GM23338 (cell line): ENCODE measurements around the gene DYNLT4. TPM values are rescaled to one million over a fixed set of nuclear protein-coding genes. Genes with fewer than 3 reads are reported as not detected.

Experiments used
- ATAC-seq: fragments of 200-7000 bp; cut with Tn5 transposase; 3 replicates; pipeline ENCODE4 v1.9.1; 2020
- DNase-seq: peaks from one replicate; pipeline ENCODE4 v3.0.0-alpha.2; 2015; ENCODE audit warnings: low spot score
- H2AFZ ChIP-seq: fragments of 200-600 bp; sonication (generic); 2 replicates; pipeline ENCODE4 v1.8.0; 2016; ENCODE audit warnings: antibody characterized with exemption, mild to moderate bottlenecking, moderate library complexity
- H3F3A ChIP-seq: fragments of 200-600 bp; sonication (generic); replicated peaks from 2 replicates; pipeline ENCODE4 v1.8.0; 2017; ENCODE audit warnings: antibody characterized with exemption, mixed run types, low read depth
- H3K27ac ChIP-seq: fragments of 200-600 bp; sonication (generic); 2 replicates; pipeline ENCODE4 v1.6.1; 2016; ENCODE audit warnings: low read depth
- H3K27me3 ChIP-seq: fragments of 200-600 bp; sonication (generic); 2 replicates; pipeline ENCODE4 v1.8.0; 2016; ENCODE audit warnings: mild to moderate bottlenecking, mixed run types, moderate library complexity; ENCODE audit not compliant: insufficient read depth
- H3K36me3 ChIP-seq: fragments of 200-600 bp; sonication (generic); 2 replicates; pipeline ENCODE4 v1.8.0; 2016; ENCODE audit warnings: mild to moderate bottlenecking; ENCODE audit not compliant: insufficient read depth
- H3K4me1 ChIP-seq: fragments of 200-600 bp; sonication (generic); 2 replicates; pipeline ENCODE4 v1.8.0; 2016; ENCODE audit warnings: mild to moderate bottlenecking, moderate library complexity; ENCODE audit not compliant: insufficient read depth
- H3K4me2 ChIP-seq: fragments of 200-600 bp; sonication (generic); 2 replicates; pipeline ENCODE4 v1.7.1; 2017; ENCODE audit warnings: mixed run types
- H3K4me3 ChIP-seq: fragments of 200-600 bp; sonication (generic); 2 replicates; pipeline ENCODE4 v1.6.1; 2016; ENCODE audit warnings: mixed run types
- H3K79me2 ChIP-seq: fragments of 200-600 bp; sonication (generic); replicated peaks from 2 replicates; pipeline ENCODE4 v1.8.0; 2017; ENCODE audit warnings: mild to moderate bottlenecking; ENCODE audit not compliant: insufficient read depth
- H3K9me2 ChIP-seq: fragments of 200-600 bp; sonication (generic); 2 replicates; pipeline ENCODE4 v1.8.0; 2017; ENCODE audit not compliant: insufficient read depth
- H4K20me1 ChIP-seq: fragments of 200-600 bp; sonication (generic); replicated peaks from 2 replicates; pipeline ENCODE4 v1.8.0; 2017; ENCODE audit warnings: mild to moderate bottlenecking; ENCODE audit not compliant: insufficient read depth
- H3K27ac Mint-ChIP-seq: 2 replicates; pipeline ENCODE4 v1.8.0; 2020; ENCODE audit warnings: inconsistent platforms, mild to moderate bottlenecking, moderate library complexity, mixed read lengths
- H3K27me3 Mint-ChIP-seq: 3 replicates; pipeline ENCODE4 v1.8.0; 2022; ENCODE audit warnings: low read depth, mild to moderate bottlenecking, moderate library complexity, mixed read lengths, inconsistent platforms; ENCODE audit not compliant: insufficient read depth, poor library complexity
- H3K36me3 Mint-ChIP-seq: 3 replicates; pipeline ENCODE4 v1.8.0; 2021; ENCODE audit warnings: low read depth, mild to moderate bottlenecking, inconsistent platforms, moderate library complexity, mixed read lengths
- H3K4me1 Mint-ChIP-seq: 3 replicates; pipeline ENCODE4 v1.8.0; 2020; ENCODE audit warnings: mild to moderate bottlenecking, inconsistent platforms, mixed read lengths
- H3K4me3 Mint-ChIP-seq: 3 replicates; pipeline ENCODE4 v1.8.0; 2021; ENCODE audit warnings: moderate library complexity, mild to moderate bottlenecking, inconsistent platforms, mixed read lengths
- H3K9me3 Mint-ChIP-seq: 3 replicates; pipeline ENCODE4 v1.8.0; 2020; ENCODE audit warnings: moderate library complexity, mild to moderate bottlenecking, inconsistent platforms, mixed read lengths
- CTCF ChIP-seq, 2 experiments: fragments of 200-600 bp in 1 of 2; sonication (generic) in 1 of 2; conservative IDR thresholded peaks; 2 replicates each; pipeline versions ENCODE4 v1.5.1 to v1.6.1; 2016 to 2017; ENCODE audit warnings: antibody characterized with exemption in 2 of 2, low read depth in 2 of 2, mild to moderate bottlenecking in 2 of 2, moderate library complexity in 1 of 2
- ETS1 ChIP-seq: IDR thresholded peaks from 2 replicates; pipeline ENCODE4 v1.6.1; 2016; ENCODE audit warnings: antibody characterized with exemption
- EZH2 ChIP-seq: fragments of 200-600 bp; sonication (generic); IDR thresholded peaks from one replicate; pipeline ENCODE4 v1.8.0; 2017; ENCODE audit warnings: antibody characterized with exemption, mild to moderate bottlenecking, low read depth; ENCODE audit not compliant: unreplicated experiment
- EZH2phosphoT487 ChIP-seq: fragments of 200-600 bp; sonication (generic); IDR thresholded peaks from one replicate; pipeline ENCODE4 v1.8.1; 2018; ENCODE audit warnings: antibody characterized with exemption; ENCODE audit not compliant: unreplicated experiment
- JUNB ChIP-seq: IDR thresholded peaks from one replicate; pipeline ENCODE4 v1.6.1; 2016; ENCODE audit warnings: antibody characterized with exemption; ENCODE audit not compliant: unreplicated experiment
- STAT1 ChIP-seq: IDR thresholded peaks from one replicate; pipeline ENCODE4 v1.6.1; 2016; ENCODE audit warnings: antibody characterized with exemption; ENCODE audit not compliant: unreplicated experiment
- ZNF331 ChIP-seq: fragments of 250-450 bp; sonication (Bioruptor Pico); IDR thresholded peaks from 2 replicates; pipeline ENCODE4 v1.5.0; 2020; ENCODE audit warnings: low read depth, mild to moderate bottlenecking, moderate library complexity
- polyA plus RNA-seq: library from polyadenylated mRNA; unstranded; fragments of >200 nt; fragmentation: Nextera tagmentation; extraction: Ambion mirVana; gene quantifications from 2 replicates; pipeline ENCODE4 v1.2.1, GENCODE V29; 2016
- total RNA-seq: library from RNA; depleted of rRNA; stranded (reverse); fragments of >200 nt; shearing (Covaris generic); gene quantifications from 2 replicates; pipeline ENCODE4 v1.2.3, GENCODE V29; 2014

The DYNLT4 gene
- total and polyA plus RNA-seq, 2 experiments from 2014 or later, result 0.73 TPM; not detected in 1

DNA sequence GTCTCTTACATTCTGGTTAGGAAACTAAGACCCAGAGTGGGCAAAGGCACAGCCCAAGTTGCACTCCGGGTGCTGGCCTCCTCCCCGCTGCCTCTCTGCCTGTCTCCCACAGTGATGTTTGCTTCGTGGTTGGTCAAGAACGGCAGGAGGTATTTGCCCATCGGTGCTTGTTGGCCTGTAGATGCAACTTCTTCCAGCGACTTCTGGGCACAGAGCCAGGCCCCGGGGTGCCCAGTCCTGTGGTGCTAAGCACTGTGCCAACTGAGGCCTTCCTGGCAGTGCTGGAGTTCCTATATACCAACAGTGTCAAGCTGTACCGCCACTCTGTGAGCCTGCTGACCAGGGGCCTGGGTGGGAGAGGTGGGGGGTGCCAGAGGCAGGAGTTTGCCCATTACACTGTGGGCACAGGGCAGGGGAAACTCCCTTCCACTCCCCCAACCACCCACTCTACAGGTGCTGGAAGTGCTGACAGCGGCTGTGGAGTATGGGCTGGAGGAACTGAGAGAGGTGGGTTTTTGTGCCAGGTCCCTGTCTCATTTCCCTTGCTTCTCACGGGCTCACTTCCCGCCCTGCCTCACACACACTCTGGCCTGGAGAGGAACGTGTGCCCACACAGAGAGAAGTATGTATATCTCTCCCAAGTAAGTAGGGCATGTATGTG is 3.1 kb upstream of the DYNLT4 start:
- H3K36me3 ChIP-seq, result no peaks in the 10 kb centered on the region; the same call in 1 of the 2 replicates
- H3F3A ChIP-seq, result peaks cover 11% of the 10 kb centered on the region
- no peak for DNase-seq
- no peak overlapping the region for H3K4me3 ChIP-seq
- Mint-ChIP-seq H3K27ac (no peak overlapping the region), H3K27me3 (peaks cover 27% of the 10 kb centered on the region), H3K4me3 (no peak overlapping the region), H3K4me1 (peaks cover 43% of the 10 kb centered on the region), H3K9me3 (peaks cover 4% of the 10 kb centered on the region; the same call in 2 of the 3 replicates), H3K36me3 (peaks cover 15% of the 10 kb centered on the region)
- H3K4me2 ChIP-seq, result no peak overlapping the region
- H3K79me2 ChIP-seq, result no peaks in the 10 kb centered on the region
- no peaks in the 10 kb centered on the region for H3K9me2 ChIP-seq
- peaks cover 11% of the 10 kb centered on the region for H3K27me3 ChIP-seq
- H2AFZ ChIP-seq, result no peak overlapping the region
- H3K27ac ChIP-seq, result no peak overlapping the region
- no peak for ATAC-seq
- H4K20me1 ChIP-seq, result no peaks in the 10 kb centered on the region
- peaks cover 37% of the 10 kb centered on the region for H3K4me1 ChIP-seq
- TF ChIP-seq ZNF331 (CRISPR knock-in tag) (no peak), EZH2 (no peak), JUNB (no peak), EZH2phosphoT487 (no peak), ETS1 (no peak)

GRCh38 chr1:44808938-44809917 is 2.1 kb upstream of the DYNLT4 start:
- 0 out of 3 replicates have a peak overlapping the region, but pooled peaks have one; percentile 16 for H3K4me3 Mint-ChIP-seq
- peaks cover 23% of the 10 kb centered on the region for H3K36me3 Mint-ChIP-seq
- H3K9me3 Mint-ChIP-seq, result peaks cover 4% of the 10 kb centered on the region; the same call in 2 of the 3 replicates
- Histone ChIP-seq H3K4me2 (peak overlapping the region; percentile 76), H3F3A (peaks cover 6% of the 10 kb centered on the region; the same call in 1 of the 2 replicates), H2AFZ (no peak overlapping the region), H3K9me2 (no peaks in the 10 kb centered on the region), H3K27me3 (peaks cover 11% of the 10 kb centered on the region), H3K79me2 (no peaks in the 10 kb centered on the region), H4K20me1 (no peaks in the 10 kb centered on the region), H3K4me1 (peaks cover 35% of the 10 kb centered on the region), H3K27ac (peak overlapping the region; percentile 84; the same call in 1 of the 2 replicates), H3K4me3 (peak overlapping the region; percentile 47), H3K36me3 (no peaks in the 10 kb centered on the region; the same call in 1 of the 2 replicates)
- peaks cover 37% of the 10 kb centered on the region for H3K4me1 Mint-ChIP-seq
- ATAC-seq (no peak), DNase-seq (no peak)
- H3K27me3 Mint-ChIP-seq, result peaks cover 27% of the 10 kb centered on the region
- H3K27ac Mint-ChIP-seq, result peak overlapping the region; percentile 77; the same call in 1 of the 2 replicates
- TF ChIP-seq ETS1, result no peak
- 0 out of 4 replicates have a peak, but pooled peaks of 1 of the 2 experiments have one; percentile 1 for TF ChIP-seq CTCF (conservative IDR thresholded peaks at IDR 0.05; ENCODE audit: low read depth in 2 of 2)
- no peak for TF ChIP-seq STAT1
